ENCODE measurements around the gene SYMPK. TPM values are rescaled to one million over a fixed set of nuclear protein-coding genes. Genes with fewer than 3 reads are reported as not detected.

Gene SYMPK
- total and polyA plus RNA-seq, 8 donors: 65.6 to 77.6 (median 69.1) TPM

- Histone ChIP-seq H3K27ac (no peak overlapping the region), H3K36me3 (no peaks in the 10 kb centered on the region), H3K9me3 (no peaks in the 10 kb centered on the region), H3K4me3 (no peak overlapping the region), H3K4me1 (peaks cover 5 to 23% of the 10 kb centered on the region in 2 donors), H3K27me3 (peaks cover 13 to 39% of the 10 kb centered on the region in 2 donors)
- no peak for TF ChIP-seq CTCF (IDR thresholded peaks at IDR 0.05)
- DNase-seq (peak in 1 of 4 donors; percentile 69), ATAC-seq (no peak)
- intact Hi-C loops (cut with DNase I): no loop called here
Observed at GRCh38 chr19:45866400-45867176, 3.6 kb upstream of the SYMPK start.

- peaks cover 0 to 9% of the 10 kb centered on the region in 2 donors for H3K36me3 ChIP-seq
- H3K27me3 ChIP-seq: peaks cover 13 to 39% of the 10 kb centered on the region in 2 donors
- peaks cover 5 to 33% of the 10 kb centered on the region in 2 donors for H3K4me1 ChIP-seq
- no peak for TF ChIP-seq CTCF (IDR thresholded peaks at IDR 0.05)
- DNase-seq: peak in 1 of 4 donors; percentile 60
- no peaks in the 10 kb centered on the region for H3K9me3 ChIP-seq
- no peak overlapping the region for H3K4me3 ChIP-seq
- no peak overlapping the region for H3K27ac ChIP-seq
- no peak for ATAC-seq
- intact Hi-C loops (cut with DNase I): no loop called here
Observed at GRCh38 chr19:45865269-45865948, 2.5 kb upstream of the SYMPK start.

- Histone ChIP-seq H3K27me3 (peaks cover 13 to 39% of the 10 kb centered on the region in 2 donors), H3K27ac (no peak overlapping the region), H3K9me3 (no peaks in the 10 kb centered on the region), H3K4me1 (peaks cover 5 to 33% of the 10 kb centered on the region in 2 donors), H3K4me3 (peak overlapping the region in 1 of 2 donors; percentile 98), H3K36me3 (peaks cover 0 to 16% of the 10 kb centered on the region in 2 donors)
- ATAC-seq (no peak), DNase-seq (peak in 1 of 4 donors; percentile 6)
- intact Hi-C loops (cut with DNase I): no loop called here
- TF ChIP-seq CTCF (IDR thresholded peaks at IDR 0.05): no peak
Observed at GRCh38 chr19:45864629-45865082, 1.7 kb upstream of the SYMPK start.

GRCh38 chr19:45863840-45864628 lies 1.1 kb upstream of the SYMPK start, which contains the start of gene FOXA3:
Gene FOXA3, plus strand, starts transcription at chr19:45864326. Its CDS starts 131 bp downstream, at chr19:45864457.
- Histone ChIP-seq H3K9me3 (no peaks in the 10 kb centered on the region), H3K4me1 (peaks cover 5 to 33% of the 10 kb centered on the region in 2 donors), H3K4me3 (peak within 1 kb of the TSS; percentile 84 to 98), H3K27me3 (peaks cover 13 to 39% of the 10 kb centered on the region in 2 donors), H3K27ac (no peak within 1 kb of the TSS), H3K36me3 (peaks cover 0 to 22% of the 10 kb centered on the region in 2 donors)
- DNase-seq (peak in 2 of 4 donors; percentile 47 to 90), ATAC-seq (peak; percentile 79)
- intact Hi-C loops (cut with DNase I): no loop called here
- peak; percentile 63 to 68 for TF ChIP-seq CTCF (IDR thresholded peaks at IDR 0.05)
